Measurements from ENCODE around the gene PIANP.

PIANP gene

DNA sequence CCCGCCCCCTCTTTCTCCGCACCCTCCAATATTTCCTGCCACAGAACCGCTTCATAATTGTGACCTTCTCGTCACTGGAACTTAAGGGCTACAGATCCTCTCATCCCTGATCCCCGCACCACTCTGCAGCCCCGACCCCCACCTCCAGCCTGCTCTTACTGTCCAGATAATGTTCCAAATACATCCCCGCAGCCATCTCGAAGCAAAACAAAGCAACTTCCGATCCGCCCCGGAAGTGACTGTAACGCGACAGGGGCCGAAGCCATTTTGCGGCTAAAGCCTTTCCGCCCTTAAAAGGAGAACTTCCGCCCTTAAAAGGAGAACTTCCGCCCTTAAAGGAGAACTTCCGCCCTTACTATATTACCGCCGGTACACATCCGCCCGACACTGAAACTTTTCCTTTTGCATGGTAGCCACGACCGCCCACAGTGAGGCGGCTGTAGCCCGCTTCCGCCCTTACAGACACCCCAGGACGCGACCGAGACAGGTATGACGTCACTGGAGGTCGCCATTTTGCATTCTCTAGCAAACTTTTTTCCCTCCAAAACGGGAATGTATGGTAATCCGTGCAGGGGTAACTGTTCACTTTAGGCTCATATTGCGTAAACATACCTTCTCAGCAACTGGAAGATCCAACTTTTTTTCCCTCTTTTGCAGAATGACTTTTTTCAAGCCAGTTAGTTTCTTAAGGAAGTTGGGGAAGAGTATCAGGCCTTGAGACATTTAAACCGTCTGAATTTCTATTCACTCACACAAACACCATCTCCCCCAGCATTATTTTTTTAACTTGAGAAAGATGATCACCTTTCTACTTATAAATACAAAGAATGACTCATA lies 37.5 kb downstream of the PIANP start, which contains the start of gene ING4:
ING4 (minus strand) TSS at position 214 of the 837 bp plus-strand sequence; CDS start at position 196, 18 bp downstream.
- no peak for TF ChIP-seq EZH2phosphoT487 (IDR thresholded peaks at IDR 0.05; ENCODE audit: borderline replicate concordance, low read length)
- TF ChIP-seq, protein P1, sequence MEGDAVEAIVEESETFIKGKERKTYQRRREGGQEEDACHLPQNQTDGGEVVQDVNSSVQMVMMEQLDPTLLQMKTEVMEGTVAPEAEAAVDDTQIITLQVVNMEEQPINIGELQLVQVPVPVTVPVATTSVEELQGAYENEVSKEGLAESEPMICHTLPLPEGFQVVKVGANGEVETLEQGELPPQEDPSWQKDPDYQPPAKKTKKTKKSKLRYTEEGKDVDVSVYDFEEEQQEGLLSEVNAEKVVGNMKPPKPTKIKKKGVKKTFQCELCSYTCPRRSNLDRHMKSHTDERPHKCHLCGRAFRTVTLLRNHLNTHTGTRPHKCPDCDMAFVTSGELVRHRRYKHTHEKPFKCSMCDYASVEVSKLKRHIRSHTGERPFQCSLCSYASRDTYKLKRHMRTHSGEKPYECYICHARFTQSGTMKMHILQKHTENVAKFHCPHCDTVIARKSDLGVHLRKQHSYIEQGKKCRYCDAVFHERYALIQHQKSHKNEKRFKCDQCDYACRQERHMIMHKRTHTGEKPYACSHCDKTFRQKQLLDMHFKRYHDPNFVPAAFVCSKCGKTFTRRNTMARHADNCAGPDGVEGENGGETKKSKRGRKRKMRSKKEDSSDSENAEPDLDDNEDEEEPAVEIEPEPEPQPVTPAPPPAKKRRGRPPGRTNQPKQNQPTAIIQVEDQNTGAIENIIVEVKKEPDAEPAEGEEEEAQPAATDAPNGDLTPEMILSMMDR (IDR thresholded peaks at IDR 0.05; ENCODE audit: low read depth, low read length, poor library complexity, severe bottlenecking), result no peak
- Histone ChIP-seq H3K36me3 (ENCODE audit: control insufficient read depth, low read length) (peaks cover 20% of the 10 kb centered on the region), H3K9me3 (ENCODE audit: control insufficient read depth, insufficient read depth, low read length) (no peaks in the 10 kb centered on the region), H4K20me1 (ENCODE audit: control insufficient read depth, insufficient read depth, low read depth, low read length) (no peaks in the 10 kb centered on the region), H3K9me2 (replicated peaks; ENCODE audit: control insufficient read depth, low read length) (no peaks in the 10 kb centered on the region), H3K27ac (ENCODE audit: low read depth, low read length) (peak within 1 kb of the TSS; percentile 61), H3K79me2 (ENCODE audit: control insufficient read depth, low read length) (peaks cover 19% of the 10 kb centered on the region), H3F3A (ENCODE audit: control insufficient read depth, insufficient read depth) (peaks cover 21% of the 10 kb centered on the region), H3K4me3 (ENCODE audit: low read length) (peak within 1 kb of the TSS; percentile 82), H3K4me2 (ENCODE audit: low read length) (peak within 1 kb of the TSS; percentile 82), H3K4me1 (ENCODE audit: control insufficient read depth, low read length) (peaks cover 20% of the 10 kb centered on the region), H3K27me3 (ENCODE audit: control insufficient read depth, low read length) (no peaks in the 10 kb centered on the region)

DNA sequence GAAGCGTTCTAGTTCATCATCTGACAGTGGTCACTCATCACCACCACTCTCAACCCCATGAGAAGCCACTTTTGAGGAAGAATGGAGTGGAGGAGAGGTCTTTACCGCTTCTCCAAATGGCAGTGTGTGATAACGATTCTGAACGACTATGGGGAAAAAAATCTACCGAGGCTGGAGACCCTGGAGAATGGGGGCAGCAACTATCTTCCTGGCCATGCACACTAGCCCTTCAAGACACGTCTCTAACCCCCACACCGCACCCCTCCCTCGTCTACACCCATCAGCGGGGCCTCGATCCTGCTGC lies 38.1 kb downstream of the PIANP start:
- peaks cover 20% of the 10 kb centered on the region for H3K4me1 ChIP-seq (ENCODE audit: control insufficient read depth, low read length)
- no peaks in the 10 kb centered on the region for H3K27me3 ChIP-seq (ENCODE audit: control insufficient read depth, low read length)
- H3K9me2 ChIP-seq (replicated peaks; ENCODE audit: control insufficient read depth, low read length), result no peaks in the 10 kb centered on the region
- H3K9me3 ChIP-seq (ENCODE audit: control insufficient read depth, insufficient read depth, low read length), result no peaks in the 10 kb centered on the region
- H4K20me1 ChIP-seq (ENCODE audit: control insufficient read depth, insufficient read depth, low read depth, low read length), result no peaks in the 10 kb centered on the region
- peak overlapping the region; percentile 82 for H3K4me3 ChIP-seq (ENCODE audit: low read length)
- peaks cover 21% of the 10 kb centered on the region for H3F3A ChIP-seq (ENCODE audit: control insufficient read depth, insufficient read depth)
- no peak overlapping the region for H3K27ac ChIP-seq (ENCODE audit: low read depth, low read length)
- peaks cover 14% of the 10 kb centered on the region for H3K36me3 ChIP-seq (ENCODE audit: control insufficient read depth, low read length)
- peaks cover 19% of the 10 kb centered on the region for H3K79me2 ChIP-seq (ENCODE audit: control insufficient read depth, low read length)
- no peak for TF ChIP-seq EZH2phosphoT487 (IDR thresholded peaks at IDR 0.05; ENCODE audit: borderline replicate concordance, low read length)
- TF ChIP-seq, protein P1 (IDR thresholded peaks at IDR 0.05; ENCODE audit: low read depth, low read length, poor library complexity, severe bottlenecking), result no peak
- peak overlapping the region; percentile 82 for H3K4me2 ChIP-seq (ENCODE audit: low read length)

DNA sequence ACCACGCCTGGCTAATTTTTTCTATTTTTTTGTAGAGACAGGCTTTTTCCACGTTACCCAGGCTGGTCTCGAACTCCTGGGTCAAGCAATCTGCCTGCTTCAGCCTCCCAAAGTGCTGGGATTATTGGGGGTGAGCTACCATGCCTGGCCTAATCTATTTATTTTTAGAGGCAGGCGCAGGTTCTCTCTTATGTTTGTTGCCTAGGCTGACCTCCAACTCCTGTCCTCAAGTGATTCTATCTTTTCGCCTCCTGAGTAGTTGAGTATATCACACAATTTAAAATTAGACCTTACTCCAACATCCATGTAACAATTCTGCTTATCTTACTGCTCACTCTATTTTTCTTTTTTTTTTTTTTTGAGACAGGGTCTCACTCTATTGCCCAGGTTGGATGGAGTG lies 46.6 kb downstream of the PIANP start:
- Histone ChIP-seq H3K4me2 (ENCODE audit: low read length) (no peak overlapping the region), H3K9me2 (replicated peaks; ENCODE audit: control insufficient read depth, low read length) (no peaks in the 10 kb centered on the region), H3K36me3 (ENCODE audit: control insufficient read depth, low read length) (peaks cover 39% of the 10 kb centered on the region), H3K27ac (ENCODE audit: low read depth, low read length) (no peak overlapping the region), H3K9me3 (ENCODE audit: control insufficient read depth, insufficient read depth, low read length) (no peaks in the 10 kb centered on the region), H3K27me3 (ENCODE audit: control insufficient read depth, low read length) (no peaks in the 10 kb centered on the region), H3K4me1 (ENCODE audit: control insufficient read depth, low read length) (peaks cover 11% of the 10 kb centered on the region), H3K4me3 (ENCODE audit: low read length) (no peak overlapping the region), H3K79me2 (ENCODE audit: control insufficient read depth, low read length) (peaks cover 3% of the 10 kb centered on the region; the same call in 1 of the 2 replicates), H4K20me1 (ENCODE audit: control insufficient read depth, insufficient read depth, low read depth, low read length) (no peaks in the 10 kb centered on the region), H3F3A (ENCODE audit: control insufficient read depth, insufficient read depth) (no peaks in the 10 kb centered on the region)
- TF ChIP-seq, protein P1 (IDR thresholded peaks at IDR 0.05; ENCODE audit: low read depth, low read length, poor library complexity, severe bottlenecking), result no peak
- TF ChIP-seq EZH2phosphoT487 (IDR thresholded peaks at IDR 0.05; ENCODE audit: borderline replicate concordance, low read length), result no peak
